Hematopoietic multipotent progenitor cell treated with erythropoietin and hydrocortisone succinate and interleukin-3 and kit ligand, for 17 days (in vitro differentiated cells): ENCODE measurements around the gene CBLL2.
"Not testable (repeated sequence)": the region's sequence is repeated elsewhere in the genome, so short reads cannot be mapped to it uniquely, and the experiment has no call there.

Experiments used
- DNase-seq: peaks from one replicate; pipeline ENCODE4 v3.0.0-alpha.2; 2015; ENCODE audit warnings: low spot score

Gene CBLL2, protein sequence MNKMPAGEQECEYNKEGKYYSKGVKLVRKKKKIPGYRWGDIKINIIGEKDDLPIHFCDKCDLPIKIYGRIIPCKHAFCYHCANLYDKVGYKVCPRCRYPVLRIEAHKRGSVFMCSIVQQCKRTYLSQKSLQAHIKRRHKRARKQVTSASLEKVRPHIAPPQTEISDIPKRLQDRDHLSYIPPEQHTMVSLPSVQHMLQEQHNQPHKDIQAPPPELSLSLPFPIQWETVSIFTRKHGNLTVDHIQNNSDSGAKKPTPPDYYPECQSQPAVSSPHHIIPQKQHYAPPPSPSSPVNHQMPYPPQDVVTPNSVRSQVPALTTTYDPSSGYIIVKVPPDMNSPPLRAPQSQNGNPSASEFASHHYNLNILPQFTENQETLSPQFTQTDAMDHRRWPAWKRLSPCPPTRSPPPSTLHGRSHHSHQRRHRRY

DNA sequence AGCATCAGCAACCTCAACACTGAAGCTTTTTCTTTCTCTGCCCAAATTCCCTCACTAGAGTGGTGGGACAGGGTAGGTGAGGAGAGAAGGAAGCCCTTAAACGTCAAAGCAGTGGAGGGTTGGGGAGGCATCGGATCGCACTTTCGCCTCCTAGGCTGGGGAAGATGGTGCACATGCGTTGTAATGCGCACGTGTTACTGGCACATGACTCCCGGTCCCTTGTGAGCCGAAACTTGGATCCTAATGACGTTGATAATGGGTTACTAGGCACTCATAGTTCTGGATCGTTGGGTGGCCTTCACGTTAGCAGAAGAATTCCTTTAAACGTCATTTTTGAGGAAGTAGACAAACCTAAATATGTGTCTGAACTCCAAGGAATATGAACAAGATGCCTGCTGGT is at the start of gene CBLL2:
TSS of gene CBLL2 (plus strand) at position 301 of the 400 bp plus-strand sequence. CDS start at position 380, 79 bp downstream.
- DNase-seq: no peak

DNA sequence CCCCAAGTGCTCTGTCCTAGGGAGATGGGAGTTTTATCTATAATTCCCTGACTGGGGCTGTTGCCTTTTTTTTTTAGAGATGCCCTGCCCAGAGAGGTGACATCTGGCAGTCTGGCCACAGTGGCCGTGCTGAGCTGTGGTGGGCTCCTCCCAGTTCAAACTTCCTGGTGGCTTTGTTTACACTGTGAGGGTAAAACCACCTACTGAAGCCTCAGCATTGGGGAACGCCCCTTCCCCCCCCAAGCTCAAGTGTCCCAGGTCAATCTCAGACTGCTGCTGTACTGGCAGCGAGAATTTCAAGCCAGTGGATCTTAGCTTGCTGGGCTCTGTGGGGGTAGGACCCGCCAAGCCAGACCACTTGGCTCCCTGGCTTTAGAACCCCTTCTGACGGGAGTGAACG is 38.3 kb upstream of the CBLL2 start:
- DNase-seq: no peak

DNA sequence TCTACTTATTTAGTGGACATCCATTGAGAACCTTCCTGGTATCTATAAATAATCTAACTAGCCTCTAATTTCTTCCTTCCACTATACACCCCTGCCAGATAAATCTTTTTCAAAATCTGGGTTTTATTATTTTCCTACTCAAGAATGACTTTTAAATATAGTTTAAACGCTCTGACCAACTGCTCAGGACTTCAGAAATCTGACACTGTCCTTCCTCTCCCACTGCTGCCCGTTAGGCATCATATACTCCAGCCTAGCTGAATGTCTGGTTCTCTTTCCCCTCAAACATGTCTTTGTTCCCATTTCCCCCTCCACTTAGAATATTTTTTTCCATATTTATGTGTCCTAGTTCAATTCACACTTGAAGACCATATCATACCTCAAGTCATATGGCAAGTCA is 35.2 kb upstream of the CBLL2 start:
- DNase-seq: no peak

DNA sequence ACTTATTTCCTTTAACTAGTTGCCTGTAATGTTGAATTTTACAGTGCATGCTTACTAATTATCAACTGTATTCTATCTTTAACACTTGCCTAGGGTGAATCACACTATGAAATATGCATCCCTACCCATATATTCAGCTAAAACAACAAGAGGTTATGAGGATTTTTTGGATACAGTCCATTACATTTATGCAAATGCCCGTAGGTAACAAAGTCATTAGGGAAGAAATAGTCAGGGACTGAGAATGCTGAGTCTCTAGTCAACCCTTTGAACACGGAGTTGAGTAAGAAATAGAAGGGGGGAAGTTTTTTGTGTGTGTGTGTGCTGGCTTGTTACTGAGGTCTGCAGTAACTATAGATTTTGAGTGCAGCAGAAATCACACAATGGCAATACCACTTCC is 26.1 kb upstream of the CBLL2 start:
- DNase-seq: no peak

DNA sequence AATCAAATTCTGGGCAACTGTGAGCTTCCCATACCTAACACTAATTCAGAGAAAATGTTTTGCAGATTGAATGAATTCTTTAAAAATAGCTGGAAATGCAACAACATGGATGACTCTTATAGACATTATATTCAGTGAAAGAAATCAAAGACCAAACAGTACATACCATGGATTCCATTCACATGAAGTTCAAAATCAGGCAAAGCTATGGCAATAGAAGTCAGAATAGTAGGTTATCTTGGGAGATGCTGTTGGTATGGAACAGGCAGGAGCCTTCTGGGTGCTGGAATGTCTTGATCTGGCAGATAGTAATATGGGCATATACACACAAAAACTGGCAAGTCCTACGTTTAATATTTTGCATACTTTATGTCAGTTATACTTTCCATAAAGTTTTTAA is 25.5 kb upstream of the CBLL2 start:
- DNase-seq: no peak

DNA sequence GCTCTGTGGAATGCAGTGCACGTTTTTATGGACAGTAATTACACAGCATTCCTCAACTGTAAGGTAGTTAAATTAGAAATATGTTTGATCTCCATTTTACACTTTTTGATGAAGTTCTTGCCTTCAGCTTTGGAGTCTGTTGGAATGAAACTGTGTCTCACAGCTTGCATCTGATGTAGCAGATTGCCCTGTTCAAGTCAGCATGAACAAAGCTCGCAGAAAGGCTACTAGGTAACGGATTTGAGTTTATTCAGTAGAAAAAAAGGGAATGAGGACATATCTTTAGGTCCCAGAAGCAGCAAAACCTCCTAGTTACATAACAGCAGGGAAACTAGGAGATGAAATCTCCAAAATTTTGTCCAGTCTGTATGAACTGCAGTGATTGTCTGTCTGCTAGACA is 24.3 kb upstream of the CBLL2 start:
- DNase-seq: no peak

DNA sequence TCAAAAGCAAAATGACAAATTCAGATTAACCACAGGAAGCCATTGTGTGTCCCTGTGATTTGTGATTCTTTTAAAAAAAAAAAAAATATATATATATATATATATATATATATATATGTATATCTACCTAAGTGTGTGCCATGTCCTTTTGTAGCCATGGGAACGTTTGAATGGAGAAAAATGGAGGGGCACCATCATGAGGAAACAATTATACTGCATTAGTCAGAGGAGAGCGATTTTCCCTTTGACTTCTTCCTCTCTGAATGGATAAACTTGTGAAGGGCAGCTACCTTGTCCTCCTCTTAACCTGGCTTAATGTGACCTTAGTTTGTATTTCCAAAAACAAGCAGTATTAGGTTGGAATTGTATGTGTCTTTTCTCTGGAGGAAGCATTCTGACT is 23.3 kb upstream of the CBLL2 start:
- no peak for DNase-seq

DNA sequence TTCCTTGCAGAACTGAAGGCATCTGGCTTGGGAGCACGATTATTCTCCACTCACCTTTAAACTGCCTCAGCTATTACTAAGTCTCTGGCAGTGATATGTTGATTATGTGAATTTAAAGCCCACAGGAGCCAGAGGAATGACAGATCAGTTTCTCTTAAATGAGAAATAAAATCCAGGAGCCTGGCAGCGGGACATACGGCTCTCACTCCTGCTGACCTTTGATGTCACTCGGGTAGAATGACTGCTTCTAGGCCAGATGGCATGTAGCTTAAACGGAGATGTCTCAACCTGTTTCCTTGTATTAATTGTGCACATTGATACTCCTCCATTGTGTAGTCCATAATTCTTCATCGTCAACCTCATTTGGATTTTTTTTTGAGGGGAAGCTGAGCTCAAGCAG is 4.0 kb upstream of the CBLL2 start:
- no peak for DNase-seq

DNA sequence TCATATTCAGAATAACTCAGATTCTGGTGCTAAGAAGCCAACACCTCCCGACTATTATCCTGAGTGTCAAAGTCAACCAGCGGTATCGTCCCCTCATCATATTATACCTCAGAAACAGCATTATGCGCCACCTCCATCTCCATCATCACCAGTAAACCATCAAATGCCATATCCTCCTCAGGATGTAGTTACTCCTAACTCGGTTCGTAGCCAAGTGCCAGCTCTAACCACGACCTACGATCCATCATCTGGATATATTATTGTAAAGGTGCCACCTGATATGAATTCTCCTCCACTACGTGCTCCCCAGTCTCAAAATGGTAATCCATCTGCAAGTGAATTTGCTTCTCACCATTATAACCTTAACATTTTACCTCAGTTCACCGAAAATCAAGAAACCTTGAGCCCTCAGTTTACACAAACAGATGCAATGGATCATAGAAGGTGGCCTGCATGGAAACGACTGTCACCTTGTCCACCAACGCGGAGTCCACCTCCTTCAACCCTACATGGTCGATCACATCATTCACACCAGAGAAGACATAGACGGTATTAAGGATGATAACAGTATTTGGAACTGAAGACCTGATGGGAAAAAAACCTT is 1.1 kb downstream of the CBLL2 start:
- DNase-seq: no peak

DNA sequence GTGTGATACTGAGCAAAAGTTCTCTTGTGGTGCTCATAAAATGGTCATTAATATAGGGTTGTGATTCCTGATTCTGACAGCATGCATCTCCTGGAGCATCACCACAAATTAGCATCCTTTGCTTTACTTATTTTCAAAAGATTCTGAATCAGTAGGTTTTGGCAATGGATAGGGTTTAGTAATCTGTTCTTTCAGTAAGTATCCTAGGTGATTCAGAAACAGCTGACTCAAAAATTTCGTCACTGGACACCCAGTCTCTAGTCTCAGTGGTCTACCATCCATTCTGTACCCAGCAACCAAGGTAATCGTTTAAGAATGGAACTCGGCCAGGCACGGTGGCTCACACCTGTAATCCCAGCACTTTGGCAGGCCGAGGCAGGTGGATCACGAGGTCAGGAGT is 4.1 kb downstream of the CBLL2 start:
- DNase-seq: no peak

DNA sequence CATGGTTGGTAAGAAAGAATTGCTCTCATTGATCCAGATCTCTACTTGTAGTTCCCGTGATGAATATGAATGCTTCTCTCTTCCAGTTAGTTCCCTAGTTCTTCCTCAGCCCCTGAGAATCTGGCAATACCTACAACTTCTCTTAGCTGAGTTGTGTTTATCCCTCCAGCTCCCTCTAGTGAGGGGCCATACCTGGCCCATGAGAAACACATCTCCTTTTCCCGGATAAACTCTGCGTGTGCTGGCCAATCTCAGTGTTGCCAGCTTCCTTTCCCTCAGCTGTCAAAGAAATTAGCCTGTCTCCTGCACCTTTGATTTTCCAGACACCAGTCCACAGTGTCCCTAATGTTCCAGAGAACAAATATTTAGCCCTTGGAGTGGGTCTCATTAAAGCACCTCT is 5.7 kb downstream of the CBLL2 start:
- DNase-seq: no peak

DNA sequence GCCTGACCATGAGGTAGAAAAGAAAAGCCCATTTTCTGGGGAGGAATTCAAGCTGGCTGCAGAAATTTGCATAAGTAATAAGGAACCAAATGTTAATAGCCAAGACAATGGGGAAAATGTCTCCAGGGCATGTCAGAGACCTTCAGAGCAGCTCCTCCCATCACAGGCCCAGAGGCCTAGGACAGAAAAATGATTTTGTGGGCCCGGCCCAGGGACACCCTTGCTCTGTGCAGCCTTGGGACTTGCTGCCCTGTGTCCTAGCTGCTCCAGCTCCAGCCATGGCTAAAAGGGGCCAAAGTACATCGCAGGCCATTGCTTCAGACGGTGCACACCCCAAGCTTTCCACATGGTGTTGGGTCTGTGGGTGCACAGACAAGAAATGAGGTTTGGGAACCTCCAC is 16.5 kb downstream of the CBLL2 start:
- not testable (repeated sequence) for DNase-seq

DNA sequence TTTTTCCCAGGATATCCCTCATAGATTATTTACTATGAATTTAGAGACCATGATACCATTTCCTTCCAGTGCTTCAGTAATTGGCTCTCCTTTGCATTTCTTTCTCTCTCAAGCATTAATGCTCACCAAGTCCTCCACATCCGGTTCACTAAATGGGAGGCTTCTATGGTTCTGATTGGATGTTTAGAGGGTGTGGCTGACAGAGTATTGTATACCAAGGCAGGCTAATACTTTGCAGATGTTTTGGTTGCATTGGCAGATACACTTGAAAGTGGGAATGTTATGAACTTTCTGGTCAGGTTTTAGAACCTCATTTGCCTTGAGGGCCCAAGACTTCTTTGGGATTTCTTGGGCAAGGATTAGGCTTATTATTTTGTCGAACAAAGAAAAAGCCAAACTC is 24.2 kb downstream of the CBLL2 start:
- no peak for DNase-seq

DNA sequence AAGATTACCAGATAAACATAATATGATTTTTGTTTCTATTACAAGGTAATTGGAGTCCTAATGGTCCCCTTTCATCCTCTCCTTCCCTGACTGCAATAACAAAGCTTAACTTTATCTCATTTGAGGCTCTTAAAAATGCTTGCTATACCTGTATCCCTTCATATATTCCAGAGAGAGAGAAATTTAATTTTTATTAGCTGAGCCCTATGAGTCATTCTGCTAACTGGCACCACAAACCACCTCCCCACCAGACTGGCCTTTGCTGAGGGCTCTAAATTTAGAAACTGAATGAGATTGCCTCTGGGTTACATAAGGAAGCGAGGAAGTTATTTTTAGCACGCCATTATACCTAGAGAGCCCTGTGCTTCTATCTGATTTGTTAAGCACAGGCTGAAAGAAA is 27.4 kb downstream of the CBLL2 start:
- DNase-seq: no peak

DNA sequence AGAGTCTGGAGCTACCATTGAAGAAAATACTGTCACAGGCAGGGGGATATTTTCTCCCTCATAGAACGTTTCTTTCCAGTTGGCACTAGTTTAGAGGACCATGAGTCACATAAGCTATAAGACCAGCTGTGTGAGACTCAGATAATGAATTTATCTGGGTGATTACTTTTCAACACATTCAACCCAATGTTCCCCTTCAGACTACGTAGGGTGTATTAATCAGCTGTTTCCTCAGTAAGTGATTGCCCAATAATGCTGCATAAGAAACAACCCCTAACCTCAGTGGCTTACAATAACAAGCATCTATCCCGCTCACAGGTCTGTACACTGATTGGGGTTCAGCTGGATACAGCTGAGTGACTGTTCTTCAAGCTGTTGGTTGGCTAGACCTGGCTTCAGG is 38.1 kb downstream of the CBLL2 start:
- DNase-seq: no peak

DNA sequence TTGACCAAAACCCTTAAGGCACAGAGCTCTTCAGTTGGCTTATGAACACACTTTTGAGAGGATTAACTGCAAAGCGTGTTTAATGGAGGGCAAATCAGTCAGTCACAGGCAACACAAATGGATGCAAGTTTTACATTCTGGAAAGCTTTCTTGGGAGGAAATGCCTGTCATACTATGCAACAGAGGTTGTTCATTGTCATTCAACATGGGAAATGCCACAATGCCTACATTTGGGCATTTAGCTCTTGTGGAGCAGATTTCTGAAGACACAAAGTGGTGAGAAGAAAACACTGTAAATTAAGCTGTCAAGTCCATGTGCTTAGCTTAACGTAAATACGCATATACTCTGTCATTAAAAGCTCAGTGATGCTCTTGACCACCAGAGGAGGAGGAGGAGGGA is 41.1 kb downstream of the CBLL2 start:
- DNase-seq: no peak

DNA sequence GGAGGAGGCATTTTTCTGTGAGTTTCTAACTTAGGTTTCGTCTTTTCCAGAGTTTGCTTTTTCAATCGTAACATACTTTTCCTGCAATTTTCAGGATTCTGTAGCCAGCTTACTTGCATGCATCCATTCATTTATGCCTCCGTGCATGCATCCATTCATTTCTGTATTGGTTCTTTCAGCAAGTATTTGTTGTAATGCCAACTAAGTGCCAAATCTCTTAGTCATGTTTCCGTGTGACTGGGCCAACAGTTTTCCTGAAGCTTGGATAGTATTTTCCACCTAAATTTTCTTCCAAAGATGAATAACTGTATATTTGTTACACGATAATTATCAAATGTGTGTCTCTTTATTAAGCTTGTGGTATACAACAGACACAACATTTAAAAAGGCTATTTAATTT is 41.5 kb downstream of the CBLL2 start:
- DNase-seq: no peak

DNA sequence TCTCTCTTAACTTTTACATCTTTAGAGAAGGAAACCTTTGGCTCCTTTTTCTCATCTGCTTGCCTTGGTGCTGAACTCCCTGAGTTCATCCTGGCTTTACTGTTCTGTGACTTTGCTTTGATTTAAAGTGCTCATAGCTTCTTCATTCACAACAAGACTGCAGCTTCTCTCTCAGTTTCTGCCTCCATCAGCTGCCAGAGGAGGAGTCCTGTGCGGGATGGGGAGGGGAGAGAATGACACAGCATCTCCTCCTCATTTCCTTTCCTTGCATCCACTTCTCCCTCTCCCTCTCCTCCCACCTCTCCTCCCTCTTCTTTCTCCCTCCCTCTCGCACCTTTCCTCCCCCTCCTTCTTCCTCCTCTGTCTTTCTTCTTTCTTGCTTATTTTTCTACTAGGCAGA is 42.0 kb downstream of the CBLL2 start:
- DNase-seq: no peak

DNA sequence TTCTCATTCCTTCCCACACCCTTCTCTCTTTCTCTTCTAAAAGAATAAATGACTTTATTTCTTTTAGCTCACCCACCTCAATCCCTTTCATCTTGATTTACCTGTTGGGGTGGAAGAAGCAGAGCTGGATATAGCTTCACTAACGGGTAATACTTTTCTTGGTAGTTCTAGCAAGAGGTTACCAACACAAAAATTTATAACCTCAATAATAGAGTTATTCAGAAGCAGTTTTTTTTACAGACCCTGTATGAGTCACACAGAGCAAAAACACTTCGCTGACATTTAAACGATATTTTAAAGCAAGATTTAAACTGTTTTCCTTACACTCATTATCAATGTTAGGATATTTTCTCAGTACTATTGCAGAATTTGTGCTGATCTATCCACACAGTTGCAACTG is 42.4 kb downstream of the CBLL2 start:
- no peak for DNase-seq

DNA sequence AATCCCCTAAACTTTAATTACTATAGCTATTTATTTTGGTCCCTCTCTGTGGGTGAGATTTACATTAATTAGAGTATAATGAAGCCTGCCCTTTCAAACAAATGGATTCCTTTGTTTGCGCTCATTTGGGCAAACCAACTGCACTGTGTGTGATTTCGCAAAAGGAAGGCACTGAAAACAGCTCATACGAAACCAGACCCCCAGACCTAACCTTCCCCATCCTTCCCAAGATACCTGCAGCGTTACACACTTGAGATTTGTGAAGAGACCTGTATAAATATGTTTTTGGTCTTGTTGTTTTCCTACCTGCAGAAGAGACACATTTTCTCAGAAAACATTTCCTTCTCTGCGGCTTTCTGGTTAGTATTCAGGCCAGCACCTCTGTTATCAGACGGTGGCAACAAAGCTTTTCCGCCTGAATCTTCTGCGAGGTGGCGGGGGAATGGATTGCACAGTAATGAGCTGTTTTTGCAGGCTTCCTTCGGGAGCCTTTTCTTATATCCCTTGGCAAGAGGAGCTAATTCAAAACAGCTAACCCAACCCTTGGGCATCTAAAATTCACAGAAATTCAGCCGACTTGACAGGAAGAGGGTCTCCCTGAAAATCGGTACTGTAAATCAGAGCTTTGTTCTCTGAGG is 47.6 kb downstream of the CBLL2 start:
- no peak for DNase-seq

DNA sequence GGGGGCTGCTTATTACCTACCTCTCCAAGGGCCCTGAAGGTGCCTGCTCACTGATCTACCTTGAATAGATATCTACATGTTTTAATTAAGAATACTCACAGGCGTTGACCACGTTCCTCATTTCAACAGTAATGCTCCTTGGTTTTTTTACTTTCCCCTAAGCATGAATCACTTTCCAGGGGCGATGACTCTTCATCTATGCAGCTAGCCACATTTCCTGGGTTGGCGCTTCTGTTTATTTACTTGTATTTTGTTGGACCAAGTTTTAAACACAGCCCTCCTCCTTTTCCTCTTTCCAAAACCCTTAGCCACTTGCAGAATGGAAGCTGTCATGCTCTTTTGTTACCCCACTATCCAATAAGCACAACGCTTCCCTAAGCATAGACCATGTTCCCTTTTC is 50.8 kb downstream of the CBLL2 start:
- DNase-seq: no peak
